Measurements from ENCODE around the gene ZNF620.
A peak's percentile ranks its signal among the peaks of the same experiment; 100 is the strongest.

Gene ZNF620

DNA sequence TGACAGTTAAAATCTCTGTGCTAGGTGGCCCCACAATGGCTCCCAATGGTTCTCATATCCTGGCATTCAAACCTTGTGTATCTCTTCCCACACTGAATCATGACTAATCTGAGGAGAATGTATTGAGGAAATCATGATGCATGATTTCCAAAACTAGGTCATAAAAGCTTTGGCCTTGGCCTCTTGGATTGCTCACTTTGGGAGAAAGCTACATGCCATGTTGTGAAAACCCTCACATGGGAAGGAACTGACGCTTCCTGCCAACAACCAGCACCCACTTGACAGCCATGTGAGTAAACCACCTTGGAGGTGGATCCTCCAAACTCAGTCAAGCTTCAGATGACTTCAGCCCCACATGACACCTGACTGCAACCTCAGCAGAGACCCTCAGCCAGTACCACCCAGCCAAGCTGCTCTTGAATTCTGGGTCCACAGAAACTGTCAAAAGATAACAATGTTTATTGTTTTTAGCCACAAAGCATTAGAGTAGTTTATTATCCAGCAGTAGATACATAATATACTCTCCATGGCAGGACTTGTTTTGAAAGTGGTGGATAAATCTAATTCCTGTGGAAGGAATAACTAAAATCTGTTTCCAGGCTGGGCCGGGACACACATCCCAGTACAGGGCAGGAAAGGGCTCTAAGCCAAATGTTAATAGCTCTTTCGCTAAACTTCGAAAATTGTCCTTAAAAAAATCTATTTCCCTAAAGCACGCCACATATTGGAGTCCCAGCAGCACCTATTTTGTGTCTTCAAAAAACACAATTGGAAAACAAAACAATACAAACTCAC, 1.0 kb upstream of the ZNF620 start:
- intact Hi-C loops (cut with DNase I; ENCODE audit: low total_unique reads): no loop called here
- peak; percentile 67 to 80 for DNase-seq
- Histone ChIP-seq H3K36me3 (peaks cover 3 to 15% (median 3%) of the 10 kb centered on the region in 3 donors), H3K4me1 (peaks cover 0 to 23% (median 12%) of the 10 kb centered on the region in 4 donors), H3K4me3 (peak overlapping the region; percentile 61), H3K27ac (peak overlapping the region; percentile 86 to 88), H3K9me3 (no peaks in the 10 kb centered on the region), H3K27me3 (no peaks in the 10 kb centered on the region)
- no peak for TF ChIP-seq CTCF (IDR thresholded peaks at IDR 0.05)

GRCh38 chr3:40511031-40511718, 5.3 kb downstream of the ZNF620 start:
- no peaks in the 10 kb centered on the region for H3K27me3 ChIP-seq
- peaks cover 0 to 6% (median 0%) of the 10 kb centered on the region in 4 donors for H3K4me1 ChIP-seq
- no peak for DNase-seq
- H3K27ac ChIP-seq: no peak overlapping the region
- intact Hi-C loops (cut with DNase I; ENCODE audit: low total_unique reads): no loop called here
- peaks cover 52 to 72% (median 56%) of the 10 kb centered on the region in 3 donors for H3K36me3 ChIP-seq
- no peak for TF ChIP-seq CTCF (IDR thresholded peaks at IDR 0.05)
- no peaks in the 10 kb centered on the region for H3K9me3 ChIP-seq
- no peak overlapping the region for H3K4me3 ChIP-seq

- no peaks in the 10 kb centered on the region for H3K9me3 ChIP-seq
- no peak overlapping the region for H3K27ac ChIP-seq
- intact Hi-C loops (cut with DNase I; ENCODE audit: low total_unique reads): no loop called here
- H3K36me3 ChIP-seq: peaks cover 45 to 55% (median 52%) of the 10 kb centered on the region in 3 donors
- no peaks in the 10 kb centered on the region for H3K27me3 ChIP-seq
- H3K4me3 ChIP-seq: no peak overlapping the region
- H3K4me1 ChIP-seq: no peaks in the 10 kb centered on the region
- no peak for TF ChIP-seq CTCF (IDR thresholded peaks at IDR 0.05)
- no peak for DNase-seq
Measured at GRCh38 chr3:40516201-40516600, 10.4 kb downstream of the ZNF620 start.

DNA sequence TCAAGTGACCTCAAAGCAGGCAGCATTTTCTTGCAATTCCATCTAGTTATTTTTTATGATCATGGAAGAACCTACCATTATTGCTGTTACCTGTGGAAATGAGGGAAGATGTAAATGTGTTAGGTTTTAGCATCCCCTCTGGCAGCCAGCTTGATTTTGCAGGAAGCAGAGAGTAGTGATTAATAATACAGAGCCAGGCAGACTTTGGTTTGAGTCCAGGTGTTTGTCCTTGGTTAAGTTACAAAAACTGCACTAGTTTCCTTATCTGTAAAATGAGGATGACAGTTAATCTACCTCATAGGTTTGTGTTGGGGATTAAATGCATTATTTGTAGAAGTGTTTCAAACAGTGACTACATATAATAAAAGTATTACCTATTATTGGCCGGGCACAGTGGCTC, 12.2 kb downstream of the ZNF620 start:
- H3K27me3 ChIP-seq: no peaks in the 10 kb centered on the region

GRCh38 chr3:40518848-40519247, 13.0 kb downstream of the ZNF620 start:
- no peak overlapping the region for H3K4me3 ChIP-seq
- no peak for DNase-seq
- no peak for TF ChIP-seq CTCF (IDR thresholded peaks at IDR 0.05)
- H3K4me1 ChIP-seq: peaks cover 0 to 3% (median 0%) of the 10 kb centered on the region in 4 donors
- H3K9me3 ChIP-seq: no peaks in the 10 kb centered on the region
- intact Hi-C loops (cut with DNase I; ENCODE audit: low total_unique reads): no loop called here
- no peak overlapping the region for H3K27ac ChIP-seq
- H3K36me3 ChIP-seq: peaks cover 26 to 34% (median 34%) of the 10 kb centered on the region in 3 donors
- H3K27me3 ChIP-seq: no peaks in the 10 kb centered on the region

More for the DNA sequence above, 12.2 kb downstream of the ZNF620 start:
- H3K9me3 ChIP-seq: no peaks in the 10 kb centered on the region
- H3K4me3 ChIP-seq: no peak overlapping the region
- intact Hi-C loops (cut with DNase I; ENCODE audit: low total_unique reads): no loop called here
- TF ChIP-seq CTCF (IDR thresholded peaks at IDR 0.05): no peak
- H3K27ac ChIP-seq: no peak overlapping the region
- peaks cover 29 to 37% (median 36%) of the 10 kb centered on the region in 3 donors for H3K36me3 ChIP-seq
- no peaks in the 10 kb centered on the region for H3K4me1 ChIP-seq
- DNase-seq: no peak
